K562 (cell line): ENCODE results near the gene RNF6. TPM values are rescaled to one million over a fixed set of nuclear protein-coding genes. Genes with fewer than 3 reads are reported as not detected.

Experiments used
- ATAC-seq: fragments of 200-7000 bp; cut with Tn5 transposase; 3 replicates; pipeline ENCODE4 v1.9.1; 2020; ENCODE audit warnings: moderate library complexity
- BruUV-seq: library from RNA; stranded (reverse); fragments of 400-500 nt; replicated peaks from 2 replicates; lab custom pipeline; 2021; lab: Mats Ljungman, UMichigan
- CTCF ChIA-PET: fragments of 300-600 bp; formaldehyde crosslinking; extraction: SDS; loops from one replicate; lab custom pipeline; 2021; ENCODE audit warnings: low intra/inter-chr PET ratio; lab: Yijun Ruan, JAX
- POLR2A ChIA-PET: fragments of 300-600, 350-650 bp; sonication (Branson Sonifier 250); formaldehyde crosslinking; extraction: SDS; loops from one replicate; lab custom pipeline; 2021; ENCODE audit warnings: antibody characterized with exemption, inconsistent platforms; lab: Yijun Ruan, JAX
- DNase-seq, 4 experiments: peaks; one replicate each; pipeline versions ENCODE4 v3.0.0 to v3.0.0-alpha.2; 2011 to 2018; ENCODE audit warnings: low spot score in 3 of 4, mixed read lengths in 3 of 4; ENCODE audit errors: extremely low read depth in 1 of 4
- FAIRE-seq: peaks from 2 replicates; lab custom pipeline; 2011; peaks lifted over from hg19 to GRCh38; lab: Jason Lieb, UNC
- H2AFZ ChIP-seq: 2 replicates; pipeline ENCODE4 v1.6.0; 2011; ENCODE audit warnings: low read depth, low read length, control low read depth, inconsistent platforms
- H3K27ac ChIP-seq: fragments of 200-600 bp; 3 replicates; pipeline ENCODE4 v1.8.0; 2011; ENCODE audit warnings: low read depth, mild to moderate bottlenecking, control low read depth, inconsistent platforms, low read length, moderate library complexity, mixed read lengths; ENCODE audit errors: extremely low read depth
- H3K27me3 ChIP-seq, 2 experiments: fragments of 300-600 bp in 1 of 2; 2 replicates in 1 of 2; 3 replicates in 1 of 2; pipeline versions ENCODE4 v1.6.0 to v1.8.0; 2011; ENCODE audit warnings: inconsistent platforms in 2 of 2, low read length in 2 of 2, mild to moderate bottlenecking in 1 of 2, mixed read lengths in 1 of 2, moderate library complexity in 1 of 2; ENCODE audit not compliant: control insufficient read depth in 2 of 2, insufficient read depth in 2 of 2
- H3K36me3 ChIP-seq: fragments of 300-600 bp; 3 replicates; pipeline ENCODE4 v1.8.0; 2011; ENCODE audit warnings: mild to moderate bottlenecking, low read length, inconsistent platforms; ENCODE audit not compliant: control insufficient read depth, insufficient read depth
- H3K4me1 ChIP-seq, 2 experiments: fragments of 200-600 bp in 1 of 2; replicated peaks in 1 of 2; 2 replicates in 1 of 2; 3 replicates in 1 of 2; pipeline versions ENCODE4 v1.5.1 to v1.8.0; 2011; ENCODE audit warnings: inconsistent platforms in 2 of 2, low read length in 2 of 2, mild to moderate bottlenecking in 1 of 2, mixed read lengths in 1 of 2, moderate library complexity in 1 of 2; ENCODE audit not compliant: control insufficient read depth in 2 of 2, insufficient read depth in 2 of 2
- H3K4me2 ChIP-seq: 2 replicates; pipeline ENCODE4 v1.6.1; 2011; ENCODE audit warnings: low read length, control low read depth, inconsistent platforms, mixed read lengths; ENCODE audit not compliant: insufficient read depth
- H3K4me3 ChIP-seq: fragments of 200-600 bp; sonication (generic), shearing (Covaris generic); 2 replicates; pipeline ENCODE4 v1.5.1; 2016; ENCODE audit warnings: control low read depth, inconsistent platforms
- H3K79me2 ChIP-seq: fragments of 200-600 bp; 3 replicates; pipeline ENCODE4 v1.8.0; 2011; ENCODE audit warnings: low read length, inconsistent platforms; ENCODE audit not compliant: control insufficient read depth, insufficient read depth
- H3K9ac ChIP-seq, 2 experiments: 2 replicates each; pipeline versions ENCODE4 v1.6.0 to v1.6.1; 2011; ENCODE audit warnings: low read depth in 2 of 2, low read length in 2 of 2, control low read depth in 1 of 2, inconsistent platforms in 1 of 2, mild to moderate bottlenecking in 1 of 2, mixed read lengths in 1 of 2; ENCODE audit not compliant: insufficient read depth in 1 of 2
- H3K9me1 ChIP-seq: one replicate; pipeline ENCODE4 v1.6.0; 2011; ENCODE audit warnings: inconsistent platforms, mild to moderate bottlenecking, low read length, moderate library complexity; ENCODE audit not compliant: control insufficient read depth, insufficient read depth
- H3K9me3 ChIP-seq: replicated peaks from 2 replicates; pipeline ENCODE4 v1.5.1; 2011; ENCODE audit warnings: low read depth, low read length, inconsistent platforms; ENCODE audit not compliant: control insufficient read depth, insufficient read depth
- H4K20me1 ChIP-seq: replicated peaks from 2 replicates; pipeline ENCODE4 v1.6.1; 2011; ENCODE audit warnings: low read length, inconsistent platforms, mixed read lengths; ENCODE audit not compliant: control insufficient read depth, insufficient read depth
- BRCA1 ChIP-seq, 2 experiments: fragments of 450-650 bp in 1 of 2; sonication (generic) in 1 of 2; formaldehyde crosslinking in 1 of 2; IDR thresholded peaks; 2 replicates each; pipeline versions ENCODE4 v1.5.0 to v1.6.1; 2017 to 2020; ENCODE audit warnings: mild to moderate bottlenecking in 1 of 2, missing genetic modification reagents in 1 of 2
- HSF4 ChIP-seq: fragments of 250-450 bp; sonication (Bioruptor Pico); IDR thresholded peaks from 2 replicates; pipeline ENCODE4 v2.1.2; 2022; ENCODE audit warnings: mild to moderate bottlenecking, moderate library complexity, borderline replicate concordance
- JUN ChIP-seq, 2 experiments: sonication (generic) in 1 of 2; formaldehyde crosslinking in 1 of 2; IDR thresholded peaks; 2 replicates each; pipeline versions ENCODE4 v1.6.1 to v1.8.0; 2012 to 2022; ENCODE audit warnings: borderline replicate concordance in 2 of 2, mild to moderate bottlenecking in 2 of 2, improper control_type of control experiment in 1 of 2, low read depth in 1 of 2, low read length in 1 of 2, missing genetic modification reagents in 1 of 2
- JUNB ChIP-seq: fragments of 450-650 bp; formaldehyde crosslinking; conservative IDR thresholded peaks from 2 replicates; pipeline ENCODE4 v1.4.0; 2020; ENCODE audit warnings: mild to moderate bottlenecking
- MYC ChIP-seq, 2 experiments: fragments of 250-450 bp in 1 of 2; sonication (Bioruptor Pico) in 1 of 2; IDR thresholded peaks; 2 replicates each; pipeline versions ENCODE4 v1.5.1 to v1.6.1; 2012 to 2021; ENCODE audit warnings: low read depth in 2 of 2, borderline replicate concordance in 1 of 2, improper control_type of control experiment in 1 of 2, low read length in 1 of 2, mild to moderate bottlenecking in 1 of 2, moderate library complexity in 1 of 2
- NFRKB ChIP-seq: fragments of 450-650 bp; IDR thresholded peaks from 2 replicates; pipeline ENCODE4 v1.6.1; 2016; ENCODE audit warnings: low read depth
- SIX5 ChIP-seq, 2 experiments: IDR thresholded peaks; 2 replicates each; pipeline ENCODE4 v1.6.1; 2011; ENCODE audit warnings: low read length in 2 of 2, borderline replicate concordance in 1 of 2, low read depth in 1 of 2, mild to moderate bottlenecking in 1 of 2, moderate library complexity in 1 of 2; ENCODE audit not compliant: insufficient read depth in 1 of 2
- TEAD2 ChIP-seq: fragments of 450-650 bp; IDR thresholded peaks from 2 replicates; pipeline ENCODE4 v1.6.1; 2016; ENCODE audit warnings: missing genetic modification characterization, control low read depth, missing compliant biosample characterization
- ZNF174 ChIP-seq: fragments of 250-450 bp; sonication (Bioruptor Pico); IDR thresholded peaks from 2 replicates; pipeline ENCODE4 v1.4.0; 2020; ENCODE audit warnings: mild to moderate bottlenecking
- ZNF24 ChIP-seq: fragments of 450-650 bp; IDR thresholded peaks from 2 replicates; pipeline ENCODE4 v1.6.1; 2016
- ZSCAN32 ChIP-seq: fragments of 450-650 bp; formaldehyde crosslinking; IDR thresholded peaks from 2 replicates; pipeline ENCODE4 v1.4.0; 2020; ENCODE audit warnings: mild to moderate bottlenecking, moderate library complexity
- WGBS: fragments of 100-300 bp; shearing (Covaris generic); methylation state at CpG from one replicate; pipeline ENCODE4 v1.1.6; 2016; ENCODE audit warnings: low coverage, mixed read lengths; ENCODE audit not compliant: insufficient coverage; ENCODE audit errors: missing lambda C conversion rate; 5-methylcytosine and 5-hydroxymethylcytosine counted together
- in situ Hi-C: fragments of 300-500 bp; cut with MboI; formaldehyde crosslinking; loops from 4 replicates; pipeline ENCODE4 v1.15.0; 2018; ENCODE audit warnings: inconsistent platforms, mixed read lengths
- intact Hi-C: fragments of 100-400 bp; cut with micrococcal nuclease; formaldehyde crosslinking; loops from 2 replicates; pipeline ENCODE4 v1.14.2; 2022
- polyA plus RNA-seq, 8 experiments: library from polyadenylated mRNA; depleted of rRNA in 4 of 8; stranded (reverse) in 5 of 8; unstranded in 3 of 8; fragments of >200 nt; fragmentation: Nextera tagmentation in 2 of 8; fragmentation: Illumina TruSeq in 1 of 8; extraction: Ambion mirVana in 2 of 8; extraction: Trizol in 1 of 8; gene quantifications; 2 replicates each; pipeline versions ENCODE4 v1.2.1 to v1.2.3, GENCODE V29; 2011 to 2014; ENCODE audit warnings: inconsistent platforms in 1 of 8, missing spikeins in 1 of 8
- total RNA-seq, 7 experiments: library from RNA; depleted of rRNA in 6 of 7; stranded (reverse); fragments of >200 nt in 6 of 7; fragmentation: Illumina TruSeq in 2 of 7; extraction: Trizol in 2 of 7; gene quantifications; 2 replicates each; pipeline versions ENCODE4 v1.2.1 to v1.2.3, GENCODE V29; 2011 to 2021; ENCODE audit warnings: low replicate concordance in 1 of 7

RNF6 gene
- total and polyA plus RNA-seq, 9 of the 15 experiments (the other 6 are each of a cell fraction or from before 2014, with no cell fraction given): 12.0 to 31.4 (median 22.3) TPM

DNA sequence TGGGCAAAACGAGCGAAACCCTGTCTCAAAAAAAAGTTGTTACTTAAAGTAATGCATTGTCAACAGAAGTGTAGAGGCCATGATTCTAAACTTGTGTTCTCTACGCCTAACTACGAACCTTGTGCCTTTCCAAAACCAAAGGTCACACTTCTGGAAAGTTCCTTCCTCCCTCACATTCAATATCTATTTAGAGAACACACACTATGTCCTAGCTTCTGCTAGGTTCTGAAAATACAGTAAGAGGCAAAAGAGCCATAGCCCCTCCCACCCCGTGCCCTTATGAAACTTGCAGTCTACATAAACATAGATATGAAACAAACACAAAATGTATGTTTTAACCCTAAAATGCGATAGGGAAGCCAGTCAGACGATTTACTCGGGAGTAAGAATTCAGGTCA lies 36.4 kb downstream of the RNF6 start:
- TSS peak; percentile 70 for BruUV-seq

More for the DNA sequence above, 36.4 kb downstream of the RNF6 start:
- POLR2A ChIA-PET: no interaction called here
- Histone ChIP-seq H3K27me3 (no peaks in the 10 kb centered on the region), H3K9me3 (no peaks in the 10 kb centered on the region), H3K36me3 (no peaks in the 10 kb centered on the region), H3K9ac (peak overlapping the region in 1 of 2 experiments; percentile 43; a peak in 2 of 4 replicates), H3K79me2 (no peaks in the 10 kb centered on the region), H3K4me2 (peak overlapping the region; percentile 66), H4K20me1 (no peaks in the 10 kb centered on the region), H3K9me1 (no peaks in the 10 kb centered on the region), H3K4me3 (peak overlapping the region; percentile 38), H3K27ac (no peak overlapping the region; the same call in 2 of the 3 replicates), H2AFZ (peak overlapping the region; percentile 89), H3K4me1 (peaks cover 3 to 11% of the 10 kb centered on the region in 2 experiments; a peak in 2 of 5 replicates)
- FAIRE-seq: no peak
- no peak for TF ChIP-seq HSF4
- TF ChIP-seq SIX5 (IDR thresholded peaks at IDR 0.05; ENCODE audit: borderline replicate concordance in 1 of 2, insufficient read depth in 1 of 2, low read depth in 1 of 2, low read length in 2 of 2): no peak
- no peak for TF ChIP-seq ZNF24
- TF ChIP-seq ZSCAN32 (CRISPR knock-in tag): no peak
- TF ChIP-seq NFRKB: no peak
- no peak for TF ChIP-seq JUNB (CRISPR knock-in tag)
- TF ChIP-seq JUN (IDR thresholded peaks at IDR 0.05; ENCODE audit: borderline replicate concordance, low read depth, low read length): no peak
- TF ChIP-seq JUN (CRISPR knock-in tag; IDR thresholded peaks at IDR 0.05; ENCODE audit: borderline replicate concordance): no peak
- TF ChIP-seq ZNF174: no peak
- TF ChIP-seq BRCA1 (IDR thresholded peaks at IDR 0.05): no peak
- no peak for TF ChIP-seq BRCA1 (CRISPR knock-in tag; IDR thresholded peaks at IDR 0.05)
- TF ChIP-seq MYC (IDR thresholded peaks at IDR 0.05; ENCODE audit: low read depth, low read length): no peak
- no peak for TF ChIP-seq MYC (CRISPR knock-in tag; IDR thresholded peaks at IDR 0.05; ENCODE audit: borderline replicate concordance, low read depth)
- TF ChIP-seq TEAD2 (tag): no peak
- no peak for DNase-seq
- in situ Hi-C loops: loop anchor here (10.0 to 25.0 kb wide), 2 partner anchors 439 to 752 kb away; no protein-coding TSS in a partner anchor
- CTCF ChIA-PET: interaction anchor here (2.7 kb wide), 1 partner anchor 311 kb away, joined by 26 read pairs; no protein-coding TSS in a partner anchor
- ATAC-seq: no peak
- intact Hi-C loops: no loop called here
- WGBS: 63% methylated on average over 8 of the region's 8 CpGs
